Endothelial cell of umbilical vein (primary cell): ENCODE measurements around the gene DCDC2B. TPM values are rescaled to one million over a fixed set of nuclear protein-coding genes. Genes with fewer than 3 reads are reported as not detected.

Experiments
- BruUV-seq: library from RNA; stranded (reverse); fragments of 400-500 nt; replicated peaks from 2 replicates; lab custom pipeline; 2021; lab: Mats Ljungman, UMichigan
- CTCF ChIA-PET: fragments of 300-600, 350-600 bp; sonication (Branson Sonifier 250); formaldehyde crosslinking; loops from one replicate; lab custom pipeline; 2021; ENCODE audit warnings: antibody characterized with exemption, inconsistent platforms; lab: Charles Lee
- POLR2A ChIA-PET: fragments of 300-600, 350-600 bp; sonication (Branson Sonifier 250); formaldehyde crosslinking; loops from one replicate; lab custom pipeline; 2021; ENCODE audit warnings: antibody characterized with exemption, inconsistent platforms; lab: Charles Lee
- DNase-seq: peaks from one replicate; pipeline ENCODE4 v3.0.0-alpha.2; 2011; ENCODE audit warnings: low read depth, low spot score
- FAIRE-seq: peaks from 2 replicates; lab custom pipeline; 2011; peaks lifted over from hg19 to GRCh38; lab: Jason Lieb, UNC
- H2AFZ ChIP-seq: 2 replicates; pipeline ENCODE4 v1.6.0; 2012; ENCODE audit warnings: low read depth, low read length, control low read depth, inconsistent platforms
- H3K27ac ChIP-seq: 2 replicates; pipeline ENCODE4 v1.5.1; 2011; ENCODE audit warnings: low read depth, mild to moderate bottlenecking, control low read depth, low read length, moderate library complexity; ENCODE audit not compliant: insufficient read depth
- H3K27me3 ChIP-seq, 2 experiments: 2 replicates each; pipeline versions ENCODE4 v1.6.0 to v1.6.1; 2011; ENCODE audit warnings: low read length in 2 of 2, mixed read lengths in 1 of 2; ENCODE audit not compliant: control insufficient read depth in 2 of 2, insufficient read depth in 2 of 2
- H3K36me3 ChIP-seq, 2 experiments: 2 replicates in 1 of 2; 3 replicates in 1 of 2; pipeline ENCODE4 v1.5.1; 2011; ENCODE audit warnings: low read length in 2 of 2, mild to moderate bottlenecking in 1 of 2, moderate library complexity in 1 of 2; ENCODE audit not compliant: control insufficient read depth in 2 of 2, insufficient read depth in 2 of 2; ENCODE audit errors: extremely low read depth in 1 of 2
- H3K4me1 ChIP-seq: 3 replicates; pipeline ENCODE4 v1.5.1; 2011; ENCODE audit warnings: mild to moderate bottlenecking, low read length; ENCODE audit not compliant: control insufficient read depth, insufficient read depth; ENCODE audit errors: extremely low read depth
- H3K4me2 ChIP-seq: 2 replicates; pipeline ENCODE4 v1.6.1; 2011; ENCODE audit warnings: low read length, control low read depth, mixed read lengths; ENCODE audit not compliant: insufficient read depth
- H3K4me3 ChIP-seq, 3 experiments: fragments of 200-600 bp in 1 of 3; sonication (generic), shearing (Covaris generic) in 1 of 3; replicated peaks in 1 of 3; 2 replicates each; pipeline ENCODE4 v1.5.1; 2011 to 2016; ENCODE audit warnings: control low read depth in 3 of 3, low read length in 3 of 3, mild to moderate bottlenecking in 2 of 3, inconsistent platforms in 1 of 3, low read depth in 1 of 3, moderate library complexity in 1 of 3; ENCODE audit not compliant: insufficient read depth in 1 of 3
- H3K79me2 ChIP-seq: 2 replicates; pipeline ENCODE4 v1.6.0; 2012; ENCODE audit warnings: low read length, inconsistent platforms; ENCODE audit not compliant: control insufficient read depth, insufficient read depth
- H3K9ac ChIP-seq: replicated peaks from 2 replicates; pipeline ENCODE3; 2011; ENCODE audit warnings: low read length, control low read depth; ENCODE audit not compliant: insufficient read depth; ENCODE audit errors: extremely low read depth
- H3K9me1 ChIP-seq: replicated peaks from 3 replicates; pipeline ENCODE4 v1.6.0; 2011; ENCODE audit warnings: mild to moderate bottlenecking, low read length; ENCODE audit not compliant: control insufficient read depth, insufficient read depth; ENCODE audit errors: extremely low read depth
- H3K9me3 ChIP-seq: replicated peaks from 2 replicates; pipeline ENCODE4 v1.5.1; 2012; ENCODE audit warnings: low read length, inconsistent platforms; ENCODE audit not compliant: control insufficient read depth, insufficient read depth
- H4K20me1 ChIP-seq: replicated peaks from 2 replicates; pipeline ENCODE3; 2011; ENCODE audit warnings: mild to moderate bottlenecking, low read length; ENCODE audit not compliant: control insufficient read depth, insufficient read depth; ENCODE audit errors: extremely low read depth
- FOS ChIP-seq: IDR thresholded peaks from 2 replicates; pipeline ENCODE4 v1.6.1; 2011; ENCODE audit warnings: mild to moderate bottlenecking, low read length, moderate library complexity, borderline replicate concordance; ENCODE audit not compliant: insufficient read depth
- GATA2 ChIP-seq: IDR thresholded peaks from 2 replicates; pipeline ENCODE4 v1.7.0; 2011; ENCODE audit warnings: low read depth, mild to moderate bottlenecking, moderate library complexity, mixed read lengths, low read length; ENCODE audit not compliant: insufficient read length, insufficient read depth
- POLR2AphosphoS5 ChIP-seq: IDR thresholded peaks from 2 replicates; pipeline ENCODE4 v1.6.1; 2012; ENCODE audit warnings: low read depth, mild to moderate bottlenecking, control low read depth, low read length, moderate library complexity; ENCODE audit not compliant: insufficient read depth
- dilution Hi-C: fragments of 300-500 bp; cut with MboI; formaldehyde crosslinking; loops from one replicate; pipeline ENCODE4 v1.15.0; 2019; ENCODE audit warnings: low sequenced_read_pairs; ENCODE audit not compliant: extremely low pct_ligation_motif_present
- intact Hi-C: fragments of 100-400 bp; cut with micrococcal nuclease; formaldehyde crosslinking; loops from one replicate; pipeline ENCODE4 v1.10.0; 2022
- polyA plus RNA-seq, 4 experiments: library from polyadenylated mRNA; depleted of rRNA in 3 of 4; stranded (reverse) in 3 of 4; unstranded in 1 of 4; fragments of >200 nt; gene quantifications; 2 replicates each; pipeline versions ENCODE4 v1.2.1 to v1.2.3, GENCODE V29; 2011 to 2012; ENCODE audit warnings: missing spikeins in 1 of 4
- total RNA-seq: library from RNA; stranded (reverse); gene quantifications from 2 replicates; pipeline ENCODE4 v1.2.3, GENCODE V29; 2021

DCDC2B gene
- total and polyA plus RNA-seq, 2 donors (not counting 3 experiments of a cell fraction or from before 2014, with no cell fraction given) = not detected

GRCh38 chr1:32241001-32241763, 32.3 kb downstream of the DCDC2B start:
- BruUV-seq = TSS peak; percentile 23
- Histone ChIP-seq H3K9ac (peak overlapping the region; percentile 68), H3K27ac (peak overlapping the region; percentile 70), H4K20me1 (no peaks in the 10 kb centered on the region), H2AFZ (peak overlapping the region; percentile 95), H3K4me2 (peak overlapping the region; percentile 88), H3K27me3 (no peaks in the 10 kb centered on the region), H3K79me2 (no peaks in the 10 kb centered on the region), H3K4me1 (peaks cover 28% of the 10 kb centered on the region), H3K9me1 (no peaks in the 10 kb centered on the region), H3K4me3 (peak overlapping the region; percentile 50 to 81 (median 76)), H3K36me3 (no peaks in the 10 kb centered on the region), H3K9me3 (no peaks in the 10 kb centered on the region)
- intact Hi-C loops (loop anchor here (1.0 to 2.0 kb wide), 4 partner anchors 9 to 75 kb away; partner anchors contain the start of genes EIF3I, HDAC1 and TMEM234), dilution Hi-C loops (no loop called here)
- TF ChIP-seq POLR2AphosphoS5 (no peak), FOS (peak; percentile 54)
- FAIRE-seq (peak; percentile 52), DNase-seq (peak; percentile 76)
- ChIA-PET CTCF (interaction anchor here (0.6 to 8.4 kb wide), 21 partner anchors 8 to 158 kb away, joined by 3 to 73 read pairs (median 4); partner anchors contain the start of genes EIF3I, FAM167B, HDAC1 and LCK), POLR2A (interaction anchor here (0.8 to 3.2 kb wide), 7 partner anchors 9 to 100 kb away, joined by 3 to 25 read pairs (median 4); partner anchors contain the start of genes HDAC1 and MARCKSL1)

DNA sequence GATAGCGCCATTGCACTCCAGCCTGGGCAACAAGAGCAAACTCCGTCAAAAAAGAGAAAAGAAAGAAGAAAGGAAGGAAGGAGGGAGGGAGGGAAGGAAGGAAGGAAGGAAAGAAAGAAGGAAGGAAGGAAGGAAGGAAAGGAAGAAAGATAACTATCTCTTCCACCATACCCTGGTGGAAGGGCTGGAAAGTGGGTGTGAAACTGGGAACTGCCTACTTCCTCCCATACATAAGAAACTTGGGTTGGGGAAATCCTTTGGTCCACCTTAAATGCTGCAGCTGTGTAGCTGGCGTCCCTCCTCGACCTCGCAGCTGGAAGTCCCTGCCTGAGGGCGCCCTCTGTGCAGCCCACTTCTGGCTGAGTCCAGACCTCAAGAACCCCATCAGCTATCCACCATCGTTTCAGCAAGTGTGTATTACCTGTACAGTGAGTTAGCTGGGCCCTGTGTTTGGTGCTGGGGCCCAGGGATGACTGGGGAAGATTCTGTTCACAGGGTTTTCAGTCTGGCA, 33.5 kb downstream of the DCDC2B start:
- H3K27me3 ChIP-seq = no peaks in the 10 kb centered on the region
- DNase-seq = peak; percentile 22
- intact Hi-C loops (no loop called here), dilution Hi-C loops (no loop called here)
- ChIA-PET POLR2A (interaction anchor here (3.2 kb wide), 1 partner anchor 94 kb away, joined by 25 read pairs; the partner anchor contains the start of gene MARCKSL1), CTCF (interaction anchor here (1.2 to 4.1 kb wide), 6 partner anchors 19 to 79 kb away, joined by 4 to 30 read pairs (median 4); no protein-coding TSS in a partner anchor)
- no peaks in the 10 kb centered on the region for H3K36me3 ChIP-seq
- H4K20me1 ChIP-seq = no peaks in the 10 kb centered on the region
- peak; percentile 53 for FAIRE-seq
- no peak overlapping the region for H2AFZ ChIP-seq
- no peaks in the 10 kb centered on the region for H3K9me3 ChIP-seq
- H3K4me1 ChIP-seq = peaks cover 35% of the 10 kb centered on the region
- H3K9ac ChIP-seq = no peak overlapping the region
- TF ChIP-seq FOS (no peak), GATA2 (peak; percentile 11)
- H3K4me2 ChIP-seq = no peak overlapping the region
- no peak overlapping the region for H3K4me3 ChIP-seq
- no TSS peak for BruUV-seq
- H3K79me2 ChIP-seq = no peaks in the 10 kb centered on the region
- no peaks in the 10 kb centered on the region for H3K9me1 ChIP-seq
- no peak overlapping the region for H3K27ac ChIP-seq
